ENCODE results near the gene MOV10. TPM values are rescaled to one million over a fixed set of nuclear protein-coding genes. Genes with fewer than 3 reads are reported as not detected.

The MOV10 gene
- total and polyA plus RNA-seq, 2 of the 13 experiments (the other 11 are each of a cell fraction or from before 2014, with no cell fraction given): 56.4 to 58.2 TPM

GRCh38 chr1:112718691-112719418 is 44.4 kb downstream of the MOV10 start (continued):
- TF ChIP-seq GATAD1 (CRISPR knock-in tag; IDR thresholded peaks at IDR 0.05): no peak
- no peak for TF ChIP-seq ZNF891 (CRISPR knock-in tag; IDR thresholded peaks at IDR 0.05)
- TF ChIP-seq, protein P1, sequence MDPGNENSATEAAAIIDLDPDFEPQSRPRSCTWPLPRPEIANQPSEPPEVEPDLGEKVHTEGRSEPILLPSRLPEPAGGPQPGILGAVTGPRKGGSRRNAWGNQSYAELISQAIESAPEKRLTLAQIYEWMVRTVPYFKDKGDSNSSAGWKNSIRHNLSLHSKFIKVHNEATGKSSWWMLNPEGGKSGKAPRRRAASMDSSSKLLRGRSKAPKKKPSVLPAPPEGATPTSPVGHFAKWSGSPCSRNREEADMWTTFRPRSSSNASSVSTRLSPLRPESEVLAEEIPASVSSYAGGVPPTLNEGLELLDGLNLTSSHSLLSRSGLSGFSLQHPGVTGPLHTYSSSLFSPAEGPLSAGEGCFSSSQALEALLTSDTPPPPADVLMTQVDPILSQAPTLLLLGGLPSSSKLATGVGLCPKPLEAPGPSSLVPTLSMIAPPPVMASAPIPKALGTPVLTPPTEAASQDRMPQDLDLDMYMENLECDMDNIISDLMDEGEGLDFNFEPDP (CRISPR knock-in tag; conservative IDR thresholded peaks at IDR 0.05): 0 out of 2 replicates have a peak, but pooled peaks have one; percentile 30
- no peak for TF ChIP-seq ZNF747 (CRISPR knock-in tag; IDR thresholded peaks at IDR 0.05; ENCODE audit: borderline replicate concordance)
- no peak for TF ChIP-seq ZNF12 (CRISPR knock-in tag; IDR thresholded peaks at IDR 0.05)
- TF ChIP-seq ZNF790 (CRISPR knock-in tag; IDR thresholded peaks at IDR 0.05; ENCODE audit: borderline replicate concordance): no peak
- peak; percentile 58 for TF ChIP-seq STAG1 (CRISPR knock-in tag; IDR thresholded peaks at IDR 0.05)

GRCh38 chr1:112719706-112720105 is 45.2 kb downstream of the MOV10 start:
- Histone ChIP-seq H3K79me2 (ENCODE audit: insufficient read depth, low read length) (no peaks in the 10 kb centered on the region), H3K36me3 (replicated peaks in 1 of 2; ENCODE audit: control insufficient read depth in 1 of 2, insufficient read depth in 2 of 2, low read length in 2 of 2) (no peaks in the 10 kb centered on the region), H3K27ac (ENCODE audit: extremely low read length, insufficient read depth, low read length) (no peak overlapping the region), H3K9ac (ENCODE audit: insufficient read depth, low read depth, low read length) (no peak overlapping the region), H3K27me3 (ENCODE audit: control insufficient read depth in 1 of 2, insufficient read depth in 2 of 2, low read length in 2 of 2) (peaks cover 1 to 39% of the 10 kb centered on the region in 2 experiments; a peak in 4 of 5 replicates), H3K4me1 (ENCODE audit: insufficient read depth, low read length) (peaks cover 31% of the 10 kb centered on the region), H3K4me3 (replicated peaks in 1 of 3; ENCODE audit: insufficient read depth in 1 of 3, low read depth in 2 of 3, low read length in 3 of 3) (no peak overlapping the region), H3K4me2 (ENCODE audit: low read depth, low read length) (no peak overlapping the region), H3K9me3 (ENCODE audit: low read length) (no peaks in the 10 kb centered on the region), H2AFZ (ENCODE audit: low read length) (no peak overlapping the region), H4K20me1 (ENCODE audit: insufficient read depth, low read length) (peaks cover 5% of the 10 kb centered on the region; the same call in 1 of the 2 replicates)
- FAIRE-seq (no peak), ATAC-seq (no peak), DNase-seq (ENCODE audit: low spot score) (no peak)
- CTCF ChIA-PET (ENCODE audit: low intra/inter-chr PET ratio, low total read pairs): interaction anchor here (2.2 kb wide), 1 partner anchor 84 kb away, joined by 21 read pairs; no protein-coding TSS in a partner anchor
- POLR2A ChIA-PET: no interaction called here
- 0% methylated on average over 2 of the region's 2 CpGs for WGBS (ENCODE audit: low lambda C conversion rate)
- BruUV-seq (replicated peaks): no TSS peak
- intact Hi-C loops (cut with micrococcal nuclease; ENCODE audit: unreplicated experiment): loop anchor here (5.0 kb wide), 2 partner anchors 238 to 323 kb away; partner anchors contain the start of gene SLC16A1
- in situ Hi-C loops (cut with HindIII; ENCODE audit: extremely low pct_ligation_motif_present, low pct_unique_long_range_greater_than_20kb): loop anchor here (5.0 to 25.0 kb wide), 2 partner anchors 88 to 318 kb away; no protein-coding TSS in a partner anchor
- TF ChIP-seq CENPX (CRISPR knock-in tag; IDR thresholded peaks at IDR 0.05) (no peak), ZFYVE20 (CRISPR knock-in tag; IDR thresholded peaks at IDR 0.05; ENCODE audit: borderline replicate concordance, low read depth) (no peak), ZNF230 (CRISPR knock-in tag; IDR thresholded peaks at IDR 0.05) (no peak), SNAPC5 (CRISPR knock-in tag; IDR thresholded peaks at IDR 0.05; ENCODE audit: borderline replicate concordance) (no peak), SMARCC2 (IDR thresholded peaks at IDR 0.05) (no peak), GATAD2A (CRISPR knock-in tag; IDR thresholded peaks at IDR 0.05) (no peak), HNRNPLL (IDR thresholded peaks at IDR 0.05; ENCODE audit: low read depth, low read length, poor library complexity, severe bottlenecking) (no peak), ZNF18 (CRISPR knock-in tag; IDR thresholded peaks at IDR 0.05; ENCODE audit: insufficient replicate concordance) (no peak), PAX8 (CRISPR knock-in tag; IDR thresholded peaks at IDR 0.05; ENCODE audit: borderline replicate concordance) (no peak), MYC (CRISPR knock-in tag; IDR thresholded peaks at IDR 0.05; ENCODE audit: borderline replicate concordance) (no peak)
